ENCODE data around the gene MRGPRX3.

Gene MRGPRX3

GRCh38 chr11:18171377-18172000 lies 39.1 kb downstream of the MRGPRX3 start:
- no peak for DNase-seq

- DNase-seq = no peak
Observed at GRCh38 chr11:18172666-18173065, 40.3 kb downstream of the MRGPRX3 start, which contains the start of gene MRGPRX4. Gene MRGPRX4 (plus strand): TSS chr11:18172837. CDS start chr11:18173257, 420 bp downstream.

GRCh38 chr11:18173225-18173866 lies 41.0 kb downstream of the MRGPRX3 start:
- no peak for DNase-seq
